Sigmoid colon (tissue), 4 donors: Measurements from ENCODE around the gene IRGQ.

ENCODE experiments used
- EP300 ChIP-seq, 4 donors: sonication (generic); formaldehyde crosslinking; IDR thresholded peaks; one replicate each; pipeline ENCODE4 v1.6.1; 2017; ENCODE audit warnings: antibody characterized with exemption in 4 of 4
- POLR2A ChIP-seq, 2 donors: fragments of 450-650 bp; IDR thresholded peaks; one replicate each; pipeline ENCODE4 v1.6.1; 2016; ENCODE audit warnings: antibody characterized with exemption in 2 of 2, mild to moderate bottlenecking in 2 of 2, moderate library complexity in 2 of 2
- POLR2AphosphoS5 ChIP-seq, 4 donors: sonication (generic); formaldehyde crosslinking; IDR thresholded peaks; one replicate each; pipeline ENCODE4 v1.6.1; 2017; ENCODE audit warnings: antibody characterized with exemption in 4 of 4
- TF ChIP-seq, protein P1 (sequence below), 4 experiments: fragments of 450-650 bp in 3 of 4; fragments of 200-600 bp in 1 of 4; IDR thresholded peaks; one replicate each; pipeline ENCODE4 v1.5.1; 2016 to 2019; ENCODE audit warnings: antibody characterized with exemption in 4 of 4, mild to moderate bottlenecking in 3 of 4, moderate library complexity in 2 of 4

DNA sequence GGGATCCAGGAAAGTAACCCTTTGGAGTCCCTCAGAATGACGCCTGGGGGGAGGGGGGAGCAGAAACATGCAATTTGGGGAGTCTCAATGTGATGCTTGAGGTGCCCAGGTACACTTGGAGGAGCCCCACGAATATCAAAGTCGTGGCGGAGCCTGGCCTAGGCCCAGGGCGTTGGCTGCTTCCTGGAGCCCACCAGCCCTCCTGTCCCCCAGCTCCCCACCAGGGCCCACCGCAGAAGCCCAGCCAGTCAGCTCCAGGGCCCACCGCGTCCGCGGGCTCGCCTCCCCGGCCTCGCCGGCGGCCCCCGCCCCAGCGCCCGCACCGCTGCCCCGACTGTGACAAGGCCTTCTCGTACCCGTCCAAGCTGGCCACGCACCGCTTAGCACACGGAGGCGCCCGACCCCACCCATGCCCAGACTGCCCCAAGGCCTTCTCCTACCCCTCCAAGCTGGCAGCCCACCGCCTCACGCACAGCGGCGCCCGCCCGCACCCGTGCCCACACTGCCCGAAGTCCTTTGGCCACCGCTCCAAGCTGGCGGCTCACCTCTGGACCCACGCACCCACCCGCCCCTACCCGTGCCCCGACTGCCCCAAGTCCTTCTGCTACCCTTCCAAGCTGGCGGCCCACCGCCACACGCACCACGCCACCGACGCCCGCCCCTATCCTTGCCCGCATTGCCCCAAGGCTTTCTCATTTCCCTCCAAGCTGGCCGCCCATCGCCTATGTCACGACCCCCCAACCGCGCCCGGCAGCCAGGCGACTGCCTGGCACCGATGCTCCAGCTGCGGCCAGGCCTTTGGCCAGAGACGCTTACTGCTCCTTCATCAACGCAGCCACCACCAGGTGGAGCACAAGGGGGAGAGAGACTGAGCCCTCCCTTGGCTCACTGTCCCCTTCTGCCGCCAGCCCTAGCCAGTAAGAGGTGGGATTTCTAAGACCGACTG, 60.8 kb downstream of the IRGQ start:
- peak in 3 of 4 donors; percentile 15 to 40 (median 35) for TF ChIP-seq POLR2AphosphoS5 (IDR thresholded peaks at IDR 0.05)
- TF ChIP-seq, protein P1, sequence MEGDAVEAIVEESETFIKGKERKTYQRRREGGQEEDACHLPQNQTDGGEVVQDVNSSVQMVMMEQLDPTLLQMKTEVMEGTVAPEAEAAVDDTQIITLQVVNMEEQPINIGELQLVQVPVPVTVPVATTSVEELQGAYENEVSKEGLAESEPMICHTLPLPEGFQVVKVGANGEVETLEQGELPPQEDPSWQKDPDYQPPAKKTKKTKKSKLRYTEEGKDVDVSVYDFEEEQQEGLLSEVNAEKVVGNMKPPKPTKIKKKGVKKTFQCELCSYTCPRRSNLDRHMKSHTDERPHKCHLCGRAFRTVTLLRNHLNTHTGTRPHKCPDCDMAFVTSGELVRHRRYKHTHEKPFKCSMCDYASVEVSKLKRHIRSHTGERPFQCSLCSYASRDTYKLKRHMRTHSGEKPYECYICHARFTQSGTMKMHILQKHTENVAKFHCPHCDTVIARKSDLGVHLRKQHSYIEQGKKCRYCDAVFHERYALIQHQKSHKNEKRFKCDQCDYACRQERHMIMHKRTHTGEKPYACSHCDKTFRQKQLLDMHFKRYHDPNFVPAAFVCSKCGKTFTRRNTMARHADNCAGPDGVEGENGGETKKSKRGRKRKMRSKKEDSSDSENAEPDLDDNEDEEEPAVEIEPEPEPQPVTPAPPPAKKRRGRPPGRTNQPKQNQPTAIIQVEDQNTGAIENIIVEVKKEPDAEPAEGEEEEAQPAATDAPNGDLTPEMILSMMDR (IDR thresholded peaks at IDR 0.05) = peak in 3 of 4 experiments; percentile 52 to 68 (median 62)
- no peak for TF ChIP-seq POLR2A (IDR thresholded peaks at IDR 0.05)
- TF ChIP-seq EP300 (IDR thresholded peaks at IDR 0.05) = no peak
